WTC11 (cell line): Measurements from ENCODE around the gene DDX20.

ENCODE experiments used
- ELF4 ChIP-seq: sonication (generic); formaldehyde crosslinking; IDR thresholded peaks from 2 replicates; pipeline ENCODE4 v1.8.1; 2022; ENCODE audit warnings: low read depth, mild to moderate bottlenecking, moderate library complexity, missing genetic modification reagents
- FOXJ3 ChIP-seq: sonication (generic); formaldehyde crosslinking; IDR thresholded peaks from 2 replicates; pipeline ENCODE4 v1.9.0; 2021; ENCODE audit warnings: missing genetic modification reagents, mild to moderate bottlenecking, borderline replicate concordance
- MYBL2 ChIP-seq: sonication (generic); formaldehyde crosslinking; IDR thresholded peaks from 2 replicates; pipeline ENCODE4 v1.8.1; 2023; ENCODE audit warnings: mild to moderate bottlenecking, moderate library complexity, missing genetic modification reagents
- NFYB ChIP-seq: sonication (generic); formaldehyde crosslinking; conservative IDR thresholded peaks from 2 replicates; pipeline ENCODE4 v1.8.0; 2022; ENCODE audit warnings: low read depth, missing genetic modification reagents
- ZNF232 ChIP-seq: sonication (generic); formaldehyde crosslinking; IDR thresholded peaks from 2 replicates; pipeline ENCODE4 v1.8.0; 2022; ENCODE audit warnings: mild to moderate bottlenecking, missing genetic modification reagents
- TF ChIP-seq, protein P1 (sequence below): sonication (generic); formaldehyde crosslinking; IDR thresholded peaks from 2 replicates; pipeline ENCODE4 v1.8.0; 2022; ENCODE audit warnings: missing genetic modification reagents
- TF ChIP-seq, protein P2 (sequence below): fragments of 200-600 bp; IDR thresholded peaks from 2 replicates; pipeline ENCODE4 v1.8.0; 2022; ENCODE audit warnings: antibody characterized with exemption
- TF ChIP-seq, protein P3 (sequence below): sonication (generic); formaldehyde crosslinking; IDR thresholded peaks from 2 replicates; pipeline ENCODE4 v1.8.1; 2022; ENCODE audit warnings: mild to moderate bottlenecking, missing genetic modification reagents, moderate library complexity, borderline replicate concordance
- TF ChIP-seq, protein P4 (sequence below): sonication (generic); formaldehyde crosslinking; IDR thresholded peaks from 2 replicates; pipeline ENCODE4 v1.8.1; 2022; ENCODE audit warnings: mild to moderate bottlenecking, moderate library complexity, missing genetic modification reagents
- TF ChIP-seq, protein P5 (sequence below): sonication (generic); formaldehyde crosslinking; IDR thresholded peaks from 2 replicates; pipeline ENCODE4 v1.8.0; 2023; ENCODE audit warnings: missing genetic modification reagents
- TF ChIP-seq, protein P6 (sequence below): sonication (generic); formaldehyde crosslinking; IDR thresholded peaks from 2 replicates; pipeline ENCODE4 v1.8.0; 2022; ENCODE audit warnings: mild to moderate bottlenecking, missing genetic modification reagents

DNA sequence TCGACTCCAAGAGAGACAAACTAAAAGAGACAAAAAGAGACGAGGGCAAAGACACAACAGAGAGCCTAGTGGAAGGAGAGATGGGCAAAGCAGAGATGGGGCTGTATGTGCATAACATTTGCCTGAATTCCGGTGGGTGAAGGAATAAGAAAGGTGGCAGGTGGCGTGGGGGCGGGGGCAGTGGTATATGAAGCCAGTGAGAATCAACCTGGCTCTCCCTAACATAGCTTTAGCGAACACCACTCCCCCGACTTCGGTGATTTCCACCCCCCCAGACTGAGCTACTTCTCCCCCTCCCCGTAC is 17.6 kb upstream of the DDX20 start:
- TF ChIP-seq, protein P1, sequence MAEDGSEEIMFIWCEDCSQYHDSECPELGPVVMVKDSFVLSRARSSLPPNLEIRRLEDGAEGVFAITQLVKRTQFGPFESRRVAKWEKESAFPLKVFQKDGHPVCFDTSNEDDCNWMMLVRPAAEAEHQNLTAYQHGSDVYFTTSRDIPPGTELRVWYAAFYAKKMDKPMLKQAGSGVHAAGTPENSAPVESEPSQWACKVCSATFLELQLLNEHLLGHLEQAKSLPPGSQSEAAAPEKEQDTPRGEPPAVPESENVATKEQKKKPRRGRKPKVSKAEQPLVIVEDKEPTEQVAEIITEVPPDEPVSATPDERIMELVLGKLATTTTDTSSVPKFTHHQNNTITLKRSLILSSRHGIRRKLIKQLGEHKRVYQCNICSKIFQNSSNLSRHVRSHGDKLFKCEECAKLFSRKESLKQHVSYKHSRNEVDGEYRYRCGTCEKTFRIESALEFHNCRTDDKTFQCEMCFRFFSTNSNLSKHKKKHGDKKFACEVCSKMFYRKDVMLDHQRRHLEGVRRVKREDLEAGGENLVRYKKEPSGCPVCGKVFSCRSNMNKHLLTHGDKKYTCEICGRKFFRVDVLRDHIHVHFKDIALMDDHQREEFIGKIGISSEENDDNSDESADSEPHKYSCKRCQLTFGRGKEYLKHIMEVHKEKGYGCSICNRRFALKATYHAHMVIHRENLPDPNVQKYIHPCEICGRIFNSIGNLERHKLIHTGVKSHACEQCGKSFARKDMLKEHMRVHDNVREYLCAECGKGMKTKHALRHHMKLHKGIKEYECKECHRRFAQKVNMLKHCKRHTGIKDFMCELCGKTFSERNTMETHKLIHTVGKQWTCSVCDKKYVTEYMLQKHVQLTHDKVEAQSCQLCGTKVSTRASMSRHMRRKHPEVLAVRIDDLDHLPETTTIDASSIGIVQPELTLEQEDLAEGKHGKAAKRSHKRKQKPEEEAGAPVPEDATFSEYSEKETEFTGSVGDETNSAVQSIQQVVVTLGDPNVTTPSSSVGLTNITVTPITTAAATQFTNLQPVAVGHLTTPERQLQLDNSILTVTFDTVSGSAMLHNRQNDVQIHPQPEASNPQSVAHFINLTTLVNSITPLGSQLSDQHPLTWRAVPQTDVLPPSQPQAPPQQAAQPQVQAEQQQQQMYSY (CRISPR knock-in tag): no peak
- no peak for TF ChIP-seq ELF4
- TF ChIP-seq, protein P2, sequence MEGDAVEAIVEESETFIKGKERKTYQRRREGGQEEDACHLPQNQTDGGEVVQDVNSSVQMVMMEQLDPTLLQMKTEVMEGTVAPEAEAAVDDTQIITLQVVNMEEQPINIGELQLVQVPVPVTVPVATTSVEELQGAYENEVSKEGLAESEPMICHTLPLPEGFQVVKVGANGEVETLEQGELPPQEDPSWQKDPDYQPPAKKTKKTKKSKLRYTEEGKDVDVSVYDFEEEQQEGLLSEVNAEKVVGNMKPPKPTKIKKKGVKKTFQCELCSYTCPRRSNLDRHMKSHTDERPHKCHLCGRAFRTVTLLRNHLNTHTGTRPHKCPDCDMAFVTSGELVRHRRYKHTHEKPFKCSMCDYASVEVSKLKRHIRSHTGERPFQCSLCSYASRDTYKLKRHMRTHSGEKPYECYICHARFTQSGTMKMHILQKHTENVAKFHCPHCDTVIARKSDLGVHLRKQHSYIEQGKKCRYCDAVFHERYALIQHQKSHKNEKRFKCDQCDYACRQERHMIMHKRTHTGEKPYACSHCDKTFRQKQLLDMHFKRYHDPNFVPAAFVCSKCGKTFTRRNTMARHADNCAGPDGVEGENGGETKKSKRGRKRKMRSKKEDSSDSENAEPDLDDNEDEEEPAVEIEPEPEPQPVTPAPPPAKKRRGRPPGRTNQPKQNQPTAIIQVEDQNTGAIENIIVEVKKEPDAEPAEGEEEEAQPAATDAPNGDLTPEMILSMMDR: no peak
- no peak for TF ChIP-seq FOXJ3 (CRISPR knock-in tag)
- TF ChIP-seq, protein P3, sequence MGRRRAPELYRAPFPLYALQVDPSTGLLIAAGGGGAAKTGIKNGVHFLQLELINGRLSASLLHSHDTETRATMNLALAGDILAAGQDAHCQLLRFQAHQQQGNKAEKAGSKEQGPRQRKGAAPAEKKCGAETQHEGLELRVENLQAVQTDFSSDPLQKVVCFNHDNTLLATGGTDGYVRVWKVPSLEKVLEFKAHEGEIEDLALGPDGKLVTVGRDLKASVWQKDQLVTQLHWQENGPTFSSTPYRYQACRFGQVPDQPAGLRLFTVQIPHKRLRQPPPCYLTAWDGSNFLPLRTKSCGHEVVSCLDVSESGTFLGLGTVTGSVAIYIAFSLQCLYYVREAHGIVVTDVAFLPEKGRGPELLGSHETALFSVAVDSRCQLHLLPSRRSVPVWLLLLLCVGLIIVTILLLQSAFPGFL (CRISPR knock-in tag): no peak
- TF ChIP-seq, protein P4, sequence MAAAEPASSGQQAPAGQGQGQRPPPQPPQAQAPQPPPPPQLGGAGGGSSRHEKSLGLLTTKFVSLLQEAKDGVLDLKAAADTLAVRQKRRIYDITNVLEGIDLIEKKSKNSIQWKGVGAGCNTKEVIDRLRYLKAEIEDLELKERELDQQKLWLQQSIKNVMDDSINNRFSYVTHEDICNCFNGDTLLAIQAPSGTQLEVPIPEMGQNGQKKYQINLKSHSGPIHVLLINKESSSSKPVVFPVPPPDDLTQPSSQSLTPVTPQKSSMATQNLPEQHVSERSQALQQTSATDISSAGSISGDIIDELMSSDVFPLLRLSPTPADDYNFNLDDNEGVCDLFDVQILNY: no peak
- TF ChIP-seq ZNF232 (CRISPR knock-in tag): no peak
- TF ChIP-seq NFYB: 0 out of 2 replicates have a peak, but pooled peaks have one; percentile 10
- TF ChIP-seq, protein P5, sequence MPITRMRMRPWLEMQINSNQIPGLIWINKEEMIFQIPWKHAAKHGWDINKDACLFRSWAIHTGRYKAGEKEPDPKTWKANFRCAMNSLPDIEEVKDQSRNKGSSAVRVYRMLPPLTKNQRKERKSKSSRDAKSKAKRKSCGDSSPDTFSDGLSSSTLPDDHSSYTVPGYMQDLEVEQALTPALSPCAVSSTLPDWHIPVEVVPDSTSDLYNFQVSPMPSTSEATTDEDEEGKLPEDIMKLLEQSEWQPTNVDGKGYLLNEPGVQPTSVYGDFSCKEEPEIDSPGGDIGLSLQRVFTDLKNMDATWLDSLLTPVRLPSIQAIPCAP (CRISPR knock-in tag): no peak
- TF ChIP-seq, protein P6, sequence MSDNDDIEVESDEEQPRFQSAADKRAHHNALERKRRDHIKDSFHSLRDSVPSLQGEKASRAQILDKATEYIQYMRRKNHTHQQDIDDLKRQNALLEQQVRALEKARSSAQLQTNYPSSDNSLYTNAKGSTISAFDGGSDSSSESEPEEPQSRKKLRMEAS: no peak
- no peak for TF ChIP-seq MYBL2 (CRISPR knock-in tag)
